T-cell (primary cell): Measurements from ENCODE around the gene ZNHIT1. TPM values are rescaled to one million over a fixed set of nuclear protein-coding genes. Genes with fewer than 3 reads are reported as not detected.
"Not testable (repeated sequence)": the region's sequence is repeated elsewhere in the genome, so short reads cannot be mapped to it uniquely, and the experiment has no call there.

ENCODE experiments used
- ATAC-seq, 4 experiments: fragments of 200-7000 bp in 3 of 4; fragments of 150-1000 bp in 1 of 4; cut with Tn5 transposase; replicated peaks in 1 of 4; 1 replicate in 3 of 4; 2 replicates in 1 of 4; pipeline ENCODE4 v1.10.0; 2021; ENCODE audit warnings: moderate library complexity in 3 of 4, mild to moderate bottlenecking in 2 of 4, moderate number of reproducible peaks in 1 of 4
- CTCF ChIA-PET, 2 donors: fragments of 300-600 bp; sonication (Branson Sonifier 250); formaldehyde crosslinking; loops; one replicate each; lab custom pipeline; 2022; ENCODE audit warnings: antibody characterized with exemption in 2 of 2; lab: Charles Lee
- POLR2A ChIA-PET, 2 donors: fragments of 300-600 bp; sonication (Branson Sonifier 250); formaldehyde crosslinking; loops; one replicate each; lab custom pipeline; 2022; ENCODE audit warnings: antibody characterized with exemption in 2 of 2; lab: Charles Lee
- DNase-seq, 35 experiments: peaks; one replicate each; pipeline versions ENCODE4 v3.0.0 to v3.0.0-alpha.2; 2013 to 2023
- H3K27ac ChIP-seq: one replicate; pipeline ENCODE4 v1.5.1; 2013; ENCODE audit warnings: low read length
- H3K27me3 ChIP-seq, 2 experiments: replicated peaks in 1 of 2; 1 replicate in 1 of 2; 2 replicates in 1 of 2; pipeline versions ENCODE4 v1.6.1 to v1.7.0; 2013; ENCODE audit warnings: low read length in 1 of 2, mixed read lengths in 1 of 2; ENCODE audit not compliant: control insufficient read depth in 2 of 2, insufficient read depth in 2 of 2; ENCODE audit errors: extremely low read depth in 1 of 2
- H3K36me3 ChIP-seq, 2 donors: 1 replicate in 1 of 2; 2 replicates in 1 of 2; pipeline versions ENCODE4 v1.6.1 to v1.7.0; 2013; ENCODE audit warnings: low read length in 1 of 2; ENCODE audit not compliant: control insufficient read depth in 2 of 2, insufficient read depth in 1 of 2; ENCODE audit errors: extremely low read depth in 1 of 2
- H3K4me1 ChIP-seq, 2 experiments: 1 replicate in 1 of 2; 2 replicates in 1 of 2; pipeline versions ENCODE4 v1.6.1 to v1.7.0; 2013; ENCODE audit warnings: low read length in 2 of 2, mixed read lengths in 1 of 2; ENCODE audit not compliant: insufficient read depth in 2 of 2, control insufficient read depth in 1 of 2; ENCODE audit errors: extremely low read depth in 1 of 2
- H3K4me3 ChIP-seq, 2 donors: 1 replicate in 1 of 2; 2 replicates in 1 of 2; pipeline versions ENCODE4 v1.5.1 to v1.7.0; 2013; ENCODE audit warnings: mild to moderate bottlenecking in 2 of 2, low read length in 1 of 2, moderate library complexity in 1 of 2; ENCODE audit not compliant: control insufficient read depth in 1 of 2; ENCODE audit errors: extremely low read depth in 1 of 2
- H3K9me3 ChIP-seq: 2 replicates; pipeline ENCODE4 v1.7.0; 2013
- H3K27ac Mint-ChIP-seq, 2 donors: one replicate each; pipeline ENCODE4 v1.8.0; 2020 to 2021; ENCODE audit warnings: mild to moderate bottlenecking in 2 of 2, mixed read lengths in 2 of 2
- H3K27me3 Mint-ChIP-seq, 2 donors: one replicate each; pipeline ENCODE4 v1.8.0; 2021 to 2022; ENCODE audit warnings: mixed read lengths in 2 of 2
- H3K36me3 Mint-ChIP-seq: one replicate; pipeline ENCODE4 v1.8.0; 2021; ENCODE audit warnings: mixed read lengths
- H3K4me1 Mint-ChIP-seq, 3 donors: one replicate each; pipeline ENCODE4 v1.8.0; 2020 to 2022; ENCODE audit warnings: mixed read lengths in 3 of 3, mild to moderate bottlenecking in 1 of 3
- H3K4me3 Mint-ChIP-seq, 3 donors: one replicate each; pipeline ENCODE4 v1.8.0; 2020 to 2022; ENCODE audit warnings: mild to moderate bottlenecking in 3 of 3, mixed read lengths in 3 of 3, moderate library complexity in 3 of 3
- H3K9me3 Mint-ChIP-seq, 3 donors: one replicate each; pipeline ENCODE4 v1.8.0; 2020 to 2022; ENCODE audit warnings: mixed read lengths in 3 of 3
- WGBS: methylation state at CpG from one replicate; pipeline ENCODE4 v1.1.5; 2013; ENCODE audit warnings: missing lambda C conversion rate; ENCODE audit not compliant: insufficient coverage; 5-methylcytosine and 5-hydroxymethylcytosine counted together
- total RNA-seq, 35 experiments: library from RNA in 6 of 35; stranded (reverse) in 6 of 35; fragments of 120-200 nt in 1 of 35; gene quantifications; one replicate each; pipeline versions ENCODE4 v1.2.1 to v1.2.4 and lab custom pipeline; 2013 to 2026

The ZNHIT1 gene
- total RNA-seq, 5 donors from 2014 or later (not counting 1 experiment from before 2014, with no cell fraction given): 32.9 to 54.1 (median 50.4) TPM

DNA sequence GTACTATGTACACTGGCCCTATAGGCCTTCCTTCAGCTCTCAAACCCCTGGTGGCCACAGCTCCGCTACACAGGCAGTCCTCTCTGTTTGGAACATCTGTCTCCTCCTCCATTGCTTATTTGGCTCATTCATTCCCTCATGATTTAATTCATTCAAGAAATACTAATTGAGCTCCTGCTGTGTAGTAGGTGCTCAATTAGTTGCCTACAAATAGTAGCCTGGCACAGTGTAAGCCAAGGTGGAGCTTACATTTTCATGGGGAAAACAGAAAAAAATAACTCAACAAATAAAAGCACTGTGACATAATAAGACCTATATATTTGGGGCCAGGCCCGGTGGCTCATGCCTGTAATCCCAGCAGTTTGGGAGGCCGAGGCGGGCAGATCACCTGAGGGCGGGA is 30.3 kb downstream of the ZNHIT1 start:
- ChIA-PET POLR2A (interaction anchor here in 1 of 2 donors (0.5 kb wide), 1 partner anchor 384 kb away, joined by 7 read pairs; no protein-coding TSS in a partner anchor), CTCF (interaction anchor here (0.6 kb wide), 2 partner anchors 89 to 171 kb away, joined by 7 to 8 read pairs; no protein-coding TSS in a partner anchor)
- H3K4me3 ChIP-seq: no peak overlapping the region
- WGBS: no CpG with 5 or more reads among the region's 5 CpGs
- peaks cover 0 to 7% of the 10 kb centered on the region in 2 donors for H3K36me3 ChIP-seq
- no peaks in the 10 kb centered on the region for H3K27me3 ChIP-seq
- peaks cover 12 to 50% of the 10 kb centered on the region in 2 experiments for H3K4me1 ChIP-seq
- Mint-ChIP-seq H3K4me1 (peaks cover 48 to 61% (median 58%) of the 10 kb centered on the region in 3 donors), H3K9me3 (no peaks in the 10 kb centered on the region), H3K27me3 (no peaks in the 10 kb centered on the region), H3K4me3 (no peak overlapping the region), H3K36me3 (peaks cover 17% of the 10 kb centered on the region), H3K27ac (no peak overlapping the region)
- H3K27ac ChIP-seq: no peak overlapping the region
- no peak for DNase-seq
- ATAC-seq: no peak
- H3K9me3 ChIP-seq: no peaks in the 10 kb centered on the region

GRCh38 chr7:101250324-101250723 is 32.4 kb downstream of the ZNHIT1 start:
- no peaks in the 10 kb centered on the region for H3K9me3 ChIP-seq
- ATAC-seq: no peak
- H3K4me3 Mint-ChIP-seq: peak overlapping the region; percentile 100
- H3K27me3 Mint-ChIP-seq: peaks cover 0 to 4% of the 10 kb centered on the region in 2 donors
- peaks cover 6 to 33% of the 10 kb centered on the region in 2 experiments for H3K4me1 ChIP-seq
- no peak overlapping the region for H3K27ac ChIP-seq
- DNase-seq: no peak
- no peaks in the 10 kb centered on the region for H3K9me3 Mint-ChIP-seq
- peaks cover 0 to 4% of the 10 kb centered on the region in 2 experiments for H3K27me3 ChIP-seq
- peaks cover 0 to 7% of the 10 kb centered on the region in 2 donors for H3K36me3 ChIP-seq
- CTCF ChIA-PET: no interaction called here
- no peak overlapping the region for H3K27ac Mint-ChIP-seq
- H3K36me3 Mint-ChIP-seq: peaks cover 17% of the 10 kb centered on the region
- H3K4me3 ChIP-seq: no peak overlapping the region
- H3K4me1 Mint-ChIP-seq: peaks cover 37 to 47% (median 45%) of the 10 kb centered on the region in 3 donors
- 100% methylated on average over 2 of the region's 3 CpGs for WGBS
- POLR2A ChIA-PET: interaction anchor here in 1 of 2 donors (0.5 kb wide), 1 partner anchor 1110 kb away, joined by 6 read pairs; no protein-coding TSS in a partner anchor

GRCh38 chr7:101251871-101252659 is 34.1 kb downstream of the ZNHIT1 start:
- Mint-ChIP-seq H3K27ac (peak overlapping the region; percentile 98 to 99), H3K27me3 (peaks cover 0 to 4% of the 10 kb centered on the region in 2 donors), H3K4me3 (peak overlapping the region; percentile 100), H3K36me3 (peaks cover 17% of the 10 kb centered on the region), H3K9me3 (no peaks in the 10 kb centered on the region), H3K4me1 (peaks cover 31 to 38% (median 38%) of the 10 kb centered on the region in 3 donors)
- ChIA-PET POLR2A (interaction anchor here (0.5 to 0.6 kb wide), 5 partner anchors 9 to 1150 kb away, joined by 3 to 5 read pairs (median 3); partner anchors contain the start of gene LAMTOR4 (in 1 of the 2)), CTCF (interaction anchor here in 1 of 2 donors (1.0 to 1.9 kb wide), 3 partner anchors 8 to 59 kb away, joined by 4 to 11 read pairs (median 11); partner anchors contain the start of gene ZNHIT1)
- peaks cover 0 to 9% of the 10 kb centered on the region in 2 experiments for H3K27me3 ChIP-seq
- ATAC-seq: peak; percentile 99 to 100 (median 100)
- DNase-seq: peak; percentile 94 to 100 (median 99)
- H3K27ac ChIP-seq: peak overlapping the region; percentile 59
- no peaks in the 10 kb centered on the region for H3K9me3 ChIP-seq
- WGBS: under 1% methylated on average over 39 of the region's 55 CpGs
- peaks cover 0 to 7% of the 10 kb centered on the region in 2 donors for H3K36me3 ChIP-seq
- peak overlapping the region; percentile 89 to 93 for H3K4me3 ChIP-seq
- peaks cover 6 to 28% of the 10 kb centered on the region in 2 experiments for H3K4me1 ChIP-seq

- H3K27me3 Mint-ChIP-seq, H3K9me3 ChIP-seq, H3K4me3 ChIP-seq, ATAC-seq, H3K36me3 ChIP-seq, H3K27ac ChIP-seq, DNase-seq, H3K9me3 Mint-ChIP-seq: not testable (repeated sequence)
- peaks cover 27 to 36% (median 32%) of the 10 kb centered on the region in 3 donors for H3K4me1 Mint-ChIP-seq
- H3K27me3 ChIP-seq: peaks cover 0 to 12% of the 10 kb centered on the region in 2 experiments
- H3K4me3 Mint-ChIP-seq: peak overlapping the region; percentile 100
- POLR2A ChIA-PET: interaction anchor here in 1 of 2 donors (0.6 kb wide), 1 partner anchor 133 kb away, joined by 5 read pairs; no protein-coding TSS in a partner anchor
- peaks cover 6 to 28% of the 10 kb centered on the region in 2 experiments for H3K4me1 ChIP-seq
- CTCF ChIA-PET: interaction anchor here (0.6 to 1.9 kb wide), 3 partner anchors 9 to 577 kb away, joined by 3 to 11 read pairs (median 6); no protein-coding TSS in a partner anchor
- H3K36me3 Mint-ChIP-seq: peaks cover 10% of the 10 kb centered on the region
- peak overlapping the region in 1 of 2 donors; percentile 99 for H3K27ac Mint-ChIP-seq
- WGBS: 96% methylated on average over 4 of the region's 5 CpGs
These were observed 35.2 kb downstream of the ZNHIT1 start for GRCh38 chr7:101253199-101253598.

- ChIA-PET CTCF (interaction anchor here (0.5 to 1.4 kb wide), 3 partner anchors 12 to 111 kb away, joined by 3 to 6 read pairs (median 3); no protein-coding TSS in a partner anchor), POLR2A (no interaction called here)
- Histone ChIP-seq H3K36me3 (no peaks in the 10 kb centered on the region), H3K27ac (no peak overlapping the region), H3K4me1 (peaks cover 4 to 16% of the 10 kb centered on the region in 2 experiments), H3K9me3 (no peaks in the 10 kb centered on the region), H3K27me3 (peaks cover 0 to 12% of the 10 kb centered on the region in 2 experiments), H3K4me3 (no peak overlapping the region)
- H3K9me3 Mint-ChIP-seq: no peaks in the 10 kb centered on the region
- ATAC-seq: no peak
- H3K36me3 Mint-ChIP-seq: peaks cover 5% of the 10 kb centered on the region
- H3K4me1 Mint-ChIP-seq: peaks cover 15 to 23% (median 15%) of the 10 kb centered on the region in 3 donors
- H3K27me3 Mint-ChIP-seq: peaks cover 0 to 4% of the 10 kb centered on the region in 2 donors
- no peak for DNase-seq
- no peak overlapping the region for H3K27ac Mint-ChIP-seq
- no CpG with 5 or more reads among the region's 4 CpGs for WGBS
- H3K4me3 Mint-ChIP-seq: no peak overlapping the region
These were observed 37.8 kb downstream of the ZNHIT1 start for GRCh38 chr7:101255796-101256195.

DNA sequence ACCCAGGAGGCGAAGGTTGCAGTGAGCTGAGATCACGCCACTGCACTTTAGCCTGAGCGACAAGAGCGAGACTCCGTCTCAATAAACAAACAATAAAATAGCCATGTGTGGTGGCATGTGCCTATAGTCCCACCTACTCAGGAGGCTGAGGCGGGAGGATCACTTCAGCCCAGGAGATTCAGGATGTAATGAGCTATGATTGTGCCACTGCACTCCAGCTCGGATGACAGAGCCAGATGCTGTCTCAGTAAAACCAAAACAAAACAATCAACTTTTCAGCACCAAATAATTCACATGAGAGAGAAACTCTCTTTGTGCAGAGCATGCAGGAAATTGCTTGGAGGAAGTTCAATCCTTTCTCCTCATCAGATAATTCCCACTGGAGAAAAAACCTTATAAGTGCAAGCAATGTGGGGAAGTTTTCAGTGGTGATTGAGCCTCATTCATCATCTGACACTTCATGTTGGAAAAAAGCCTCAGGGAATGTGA is 40.3 kb downstream of the ZNHIT1 start:
- Mint-ChIP-seq H3K9me3 (no peaks in the 10 kb centered on the region), H3K4me3 (no peak overlapping the region), H3K36me3 (no peaks in the 10 kb centered on the region), H3K27ac (no peak overlapping the region), H3K27me3 (peaks cover 0 to 13% of the 10 kb centered on the region in 2 donors), H3K4me1 (no peaks in the 10 kb centered on the region)
- ChIA-PET POLR2A (interaction anchor here in 1 of 2 donors (0.6 kb wide), 1 partner anchor 8 kb away, joined by 4 read pairs; no protein-coding TSS in a partner anchor), CTCF (interaction anchor here in 1 of 2 donors (0.6 to 1.2 kb wide), 3 partner anchors 24 to 49 kb away, joined by 3 to 5 read pairs (median 3); partner anchors contain the start of gene ZNHIT1)
- DNase-seq (no peak), ATAC-seq (no peak)
- peaks cover 0 to 15% of the 10 kb centered on the region in 2 experiments for H3K27me3 ChIP-seq
- no peak overlapping the region for H3K4me3 ChIP-seq
- no CpG with 5 or more reads among the region's 7 CpGs for WGBS
- no peaks in the 10 kb centered on the region for H3K4me1 ChIP-seq
- no peaks in the 10 kb centered on the region for H3K9me3 ChIP-seq
- H3K27ac ChIP-seq: no peak overlapping the region
- no peaks in the 10 kb centered on the region for H3K36me3 ChIP-seq
